Stimulated activated naive CD8-positive, alpha-beta T cell treated with anti-CD3 and anti-CD28 coated beads, Interleukin-15, amount 100 ng/mL, for 72 hours (primary cell): ENCODE measurements around the gene YPEL2.

Experiments used
- ATAC-seq: fragments of 150-1000 bp; cut with Tn5 transposase; 2 replicates; pipeline ENCODE4 v1.10.0; 2021; ENCODE audit warnings: mild to moderate bottlenecking, moderate library complexity
- DNase-seq, 2 donors: peaks; one replicate each; pipeline ENCODE4 v3.0.0; 2021 to 2022
- H3K27ac Mint-ChIP-seq, 2 donors: one replicate each; pipeline ENCODE4 v1.8.0; 2022; ENCODE audit warnings: mild to moderate bottlenecking in 2 of 2, mixed read lengths in 2 of 2, moderate library complexity in 2 of 2
- H3K27me3 Mint-ChIP-seq: one replicate; pipeline ENCODE4 v1.8.0; 2022; ENCODE audit warnings: mixed read lengths
- H3K4me1 Mint-ChIP-seq: one replicate; pipeline ENCODE4 v1.8.0; 2022; ENCODE audit warnings: mild to moderate bottlenecking, mixed read lengths
- H3K4me3 Mint-ChIP-seq, 2 donors: one replicate each; pipeline ENCODE4 v1.8.0; 2022; ENCODE audit warnings: mild to moderate bottlenecking in 2 of 2, mixed read lengths in 2 of 2, moderate library complexity in 1 of 2
- H3K9me3 Mint-ChIP-seq, 2 donors: one replicate each; pipeline ENCODE4 v1.8.0; 2022; ENCODE audit warnings: mixed read lengths in 2 of 2

Gene YPEL2

GRCh38 chr17:59436900-59437299 is 105.4 kb downstream of the YPEL2 start:
- Mint-ChIP-seq H3K4me3 (no peak overlapping the region), H3K4me1 (peaks cover 52% of the 10 kb centered on the region), H3K9me3 (peaks cover 5 to 7% of the 10 kb centered on the region in 2 donors), H3K27ac (no peak overlapping the region), H3K27me3 (no peaks in the 10 kb centered on the region)
- ATAC-seq (no peak), DNase-seq (no peak)

GRCh38 chr17:59437791-59438281 is 106.4 kb downstream of the YPEL2 start:
- ATAC-seq (no peak), DNase-seq (no peak)
- Mint-ChIP-seq H3K4me1 (peaks cover 51% of the 10 kb centered on the region), H3K27me3 (no peaks in the 10 kb centered on the region), H3K27ac (peak overlapping the region in 1 of 2 donors; percentile 2), H3K4me3 (no peak overlapping the region), H3K9me3 (peaks cover 1 to 3% of the 10 kb centered on the region in 2 donors)

- Mint-ChIP-seq H3K9me3 (no peaks in the 10 kb centered on the region), H3K27me3 (no peaks in the 10 kb centered on the region), H3K27ac (no peak overlapping the region), H3K4me1 (peaks cover 51% of the 10 kb centered on the region), H3K4me3 (peak overlapping the region; percentile 27 to 58)
- DNase-seq (no peak), ATAC-seq (no peak)
Observed at GRCh38 chr17:59439262-59439661, 107.8 kb downstream of the YPEL2 start.

- no peak for DNase-seq
- peaks cover 51% of the 10 kb centered on the region for H3K4me1 Mint-ChIP-seq
- no peaks in the 10 kb centered on the region for H3K9me3 Mint-ChIP-seq
- ATAC-seq: no peak
- H3K4me3 Mint-ChIP-seq: peak overlapping the region; percentile 48 to 58
- H3K27me3 Mint-ChIP-seq: no peaks in the 10 kb centered on the region
- peak overlapping the region; percentile 42 to 82 for H3K27ac Mint-ChIP-seq
Observed at GRCh38 chr17:59439741-59440211, 108.3 kb downstream of the YPEL2 start.

GRCh38 chr17:59440757-59441463 is 109.5 kb downstream of the YPEL2 start:
- DNase-seq (peak; percentile 83 to 85), ATAC-seq (peak; percentile 100)
- H3K4me3 Mint-ChIP-seq: peak overlapping the region; percentile 68 to 75
- H3K4me1 Mint-ChIP-seq: peaks cover 45% of the 10 kb centered on the region
- no peaks in the 10 kb centered on the region for H3K9me3 Mint-ChIP-seq
- no peaks in the 10 kb centered on the region for H3K27me3 Mint-ChIP-seq
- peak overlapping the region; percentile 29 to 72 for H3K27ac Mint-ChIP-seq

GRCh38 chr17:59441464-59442096 is 110.1 kb downstream of the YPEL2 start:
- no peaks in the 10 kb centered on the region for H3K9me3 Mint-ChIP-seq
- H3K4me1 Mint-ChIP-seq: peaks cover 41% of the 10 kb centered on the region
- no peak for DNase-seq
- no peak overlapping the region for H3K4me3 Mint-ChIP-seq
- no peak for ATAC-seq
- peak overlapping the region; percentile 29 to 72 for H3K27ac Mint-ChIP-seq
- H3K27me3 Mint-ChIP-seq: no peaks in the 10 kb centered on the region

- Mint-ChIP-seq H3K4me3 (no peak overlapping the region), H3K27ac (no peak overlapping the region), H3K27me3 (no peaks in the 10 kb centered on the region), H3K4me1 (peaks cover 32% of the 10 kb centered on the region), H3K9me3 (no peaks in the 10 kb centered on the region)
- no peak for ATAC-seq
- DNase-seq: no peak
Observed at GRCh38 chr17:59443106-59443505, 111.7 kb downstream of the YPEL2 start.
